ENCODE measurements around the gene CCDC134.

The CCDC134 gene

DNA sequence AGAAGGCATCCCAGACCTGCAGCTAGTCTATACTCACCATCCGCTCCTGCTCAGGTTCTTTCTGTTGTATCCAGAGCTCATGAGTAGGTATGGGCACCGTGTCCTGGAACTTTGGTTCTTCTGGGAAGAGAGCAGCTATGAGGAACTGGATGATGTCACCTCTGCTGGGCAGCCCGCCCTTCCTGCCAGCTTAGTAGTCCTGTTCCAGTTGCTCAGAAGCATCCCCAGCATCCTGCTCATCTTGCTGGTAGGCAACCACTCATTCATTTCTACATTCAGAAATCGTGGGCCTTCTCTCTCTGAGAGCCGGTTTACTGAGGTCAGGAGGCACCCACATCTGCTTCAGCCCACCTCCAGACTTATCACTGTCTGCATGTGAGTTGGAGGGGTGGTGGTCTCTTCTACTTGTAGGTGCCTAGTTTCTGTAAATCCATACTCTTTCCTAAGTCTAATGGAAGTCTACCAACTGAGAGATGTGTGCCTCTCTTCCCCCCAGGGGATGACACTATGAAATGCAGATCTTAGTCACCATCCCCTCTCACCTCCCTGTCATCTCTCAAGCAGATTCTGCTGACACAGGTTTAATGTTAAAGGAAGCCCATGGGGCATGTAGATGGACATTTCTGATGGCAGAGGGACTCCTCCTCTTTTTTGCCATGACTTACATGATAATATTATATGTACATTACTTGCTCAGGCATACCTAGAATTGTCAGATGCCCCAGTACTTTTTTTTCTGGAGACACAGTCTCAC, 29.6 kb upstream of the CCDC134 start:
- peaks cover 5 to 56% (median 32%) of the 10 kb centered on the region in 10 experiments; a peak in 18 of 20 replicates for H3K4me1 ChIP-seq
- H3K27ac ChIP-seq = peak overlapping the region in 3 of 11 experiments; percentile 13 to 59 (median 53); a peak in 4 of 22 replicates
- H3K4me2 ChIP-seq = peak overlapping the region in 5 of 11 experiments; percentile 34 to 72 (median 56); a peak in 9 of 22 replicates
- no peak for TF ChIP-seq Cebpa-rat (IDR thresholded peaks at IDR 0.05)
- H4K20me1 ChIP-seq = no peaks in the 10 kb centered on the region
- no peaks in the 10 kb centered on the region for H3K36me3 ChIP-seq
- peak overlapping the region in 1 of 11 experiments; percentile 25; a peak in 1 of 22 replicates for H3K9ac ChIP-seq
- no peaks in the 10 kb centered on the region for H3K27me3 ChIP-seq
- H3K9me3 ChIP-seq (replicated peaks in 1 of 11) = no peaks in the 10 kb centered on the region
- no peak overlapping the region for H3K4me3 ChIP-seq

DNA sequence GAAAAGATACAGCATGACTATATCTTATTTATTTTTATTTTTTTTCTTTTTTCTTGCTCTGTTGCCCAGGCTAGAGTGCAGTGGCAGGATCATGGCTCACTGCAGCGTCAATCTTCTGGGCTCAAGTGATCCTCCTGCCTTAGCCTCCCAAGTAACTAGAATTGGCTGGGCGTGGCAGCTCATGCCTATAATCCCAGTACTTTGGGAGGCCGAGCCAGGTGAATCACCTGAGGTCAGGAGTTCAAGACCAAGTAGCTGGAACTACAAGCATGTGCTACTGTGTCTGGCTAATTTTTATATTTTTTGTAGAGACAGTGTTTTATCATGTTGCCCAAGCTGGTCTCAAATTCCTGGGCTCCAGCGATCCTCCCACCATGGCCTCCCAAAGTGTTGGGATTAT, 28.3 kb upstream of the CCDC134 start:
- H4K20me1 ChIP-seq = no peaks in the 10 kb centered on the region
- no peaks in the 10 kb centered on the region for H3K27me3 ChIP-seq
- TF ChIP-seq Cebpa-rat (IDR thresholded peaks at IDR 0.05) = no peak
- H3K36me3 ChIP-seq = no peaks in the 10 kb centered on the region
- no peak overlapping the region for H3K4me2 ChIP-seq
- no peak overlapping the region for H3K9ac ChIP-seq
- H3K4me1 ChIP-seq = peaks cover 0 to 56% (median 26%) of the 10 kb centered on the region in 10 experiments; a peak in 15 of 20 replicates
- H3K27ac ChIP-seq = no peak overlapping the region
- H3K4me3 ChIP-seq = no peak overlapping the region
- H3K9me3 ChIP-seq (replicated peaks in 1 of 11) = no peaks in the 10 kb centered on the region

DNA sequence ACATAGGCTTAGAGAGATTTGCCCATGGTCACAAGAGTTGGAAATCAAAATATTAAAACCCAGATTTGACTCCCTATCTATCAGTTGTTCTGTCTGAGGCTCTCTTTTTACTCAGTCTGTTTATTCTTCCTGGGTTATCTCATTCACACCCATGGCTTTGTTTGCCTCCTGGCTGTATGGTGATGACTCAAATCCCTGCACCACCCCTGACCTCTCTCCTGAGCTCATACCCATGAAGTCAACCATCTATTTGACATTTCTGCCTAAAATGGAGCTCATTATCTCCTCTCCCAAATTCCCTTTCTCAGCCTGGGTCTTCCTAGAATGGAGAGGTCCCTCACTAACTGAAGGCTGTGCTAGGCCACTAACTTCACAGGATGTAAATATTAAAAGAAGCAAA, 27.8 kb upstream of the CCDC134 start:
- Histone ChIP-seq H3K27ac (no peak overlapping the region), H3K4me3 (no peak overlapping the region), H3K4me1 (peaks cover 0 to 56% (median 26%) of the 10 kb centered on the region in 10 experiments; a peak in 15 of 20 replicates), H3K9ac (no peak overlapping the region), H3K27me3 (no peaks in the 10 kb centered on the region), H3K4me2 (no peak overlapping the region), H4K20me1 (no peaks in the 10 kb centered on the region), H3K9me3 (replicated peaks in 1 of 11) (no peaks in the 10 kb centered on the region), H3K36me3 (no peaks in the 10 kb centered on the region)
- no peak for TF ChIP-seq Cebpa-rat (IDR thresholded peaks at IDR 0.05)

DNA sequence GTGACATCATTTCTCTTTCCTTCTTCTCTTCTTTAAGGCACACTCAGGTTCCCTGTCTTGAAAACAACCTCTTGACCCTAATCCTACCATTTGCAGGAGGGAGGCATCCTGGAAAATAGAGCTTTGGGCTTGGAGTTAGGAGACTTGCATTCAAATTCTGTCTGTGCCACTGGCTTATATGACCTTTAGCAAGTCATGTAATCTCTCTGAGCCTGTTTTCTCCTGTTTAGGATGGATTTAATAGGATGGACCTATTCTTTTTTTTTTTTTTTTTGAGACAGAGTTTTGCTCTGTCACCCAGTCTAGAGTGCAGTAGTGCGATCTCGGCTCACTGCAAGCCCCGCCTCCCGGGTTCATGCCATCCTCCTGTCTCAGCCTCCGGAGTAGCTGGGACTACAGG, 25.1 kb upstream of the CCDC134 start:
- Histone ChIP-seq H3K4me3 (no peak overlapping the region), H4K20me1 (no peaks in the 10 kb centered on the region), H3K27me3 (no peaks in the 10 kb centered on the region), H3K9me3 (replicated peaks in 1 of 11) (no peaks in the 10 kb centered on the region), H3K27ac (no peak overlapping the region), H3K4me2 (no peak overlapping the region), H3K9ac (no peak overlapping the region), H3K4me1 (peaks cover 8 to 59% (median 39%) of the 10 kb centered on the region in 10 experiments), H3K36me3 (no peaks in the 10 kb centered on the region)
- no peak for TF ChIP-seq Cebpa-rat (IDR thresholded peaks at IDR 0.05)

DNA sequence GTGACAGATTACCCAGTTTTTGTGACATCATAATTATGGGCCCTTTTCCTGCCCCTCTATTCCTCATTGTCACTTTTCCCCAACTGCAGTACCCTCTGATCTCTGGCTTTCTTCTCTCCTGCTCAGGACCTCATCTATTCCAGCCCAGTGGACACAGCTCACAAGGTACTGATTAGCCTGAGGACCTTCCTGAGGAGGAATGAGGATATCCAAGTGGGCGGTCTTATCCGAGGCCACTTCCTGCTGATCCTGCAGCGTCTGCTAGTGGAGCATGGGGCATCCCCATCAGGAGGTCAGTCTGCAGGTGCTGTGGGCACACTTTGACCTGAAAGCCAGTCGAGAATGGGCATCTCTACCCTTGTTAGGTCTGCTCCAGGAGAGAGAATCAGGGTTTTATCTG, 24.5 kb upstream of the CCDC134 start:
- H3K4me1 ChIP-seq = peaks cover 14 to 59% (median 43%) of the 10 kb centered on the region in 10 experiments
- TF ChIP-seq Cebpa-rat (IDR thresholded peaks at IDR 0.05) = no peak
- H4K20me1 ChIP-seq = no peaks in the 10 kb centered on the region
- no peak overlapping the region for H3K4me3 ChIP-seq
- H3K9ac ChIP-seq = no peak overlapping the region
- no peaks in the 10 kb centered on the region for H3K36me3 ChIP-seq
- no peaks in the 10 kb centered on the region for H3K9me3 ChIP-seq (replicated peaks in 1 of 11)
- H3K4me2 ChIP-seq = peak overlapping the region in 1 of 11 experiments; percentile 17; a peak in 1 of 22 replicates
- no peak overlapping the region for H3K27ac ChIP-seq
- no peaks in the 10 kb centered on the region for H3K27me3 ChIP-seq

DNA sequence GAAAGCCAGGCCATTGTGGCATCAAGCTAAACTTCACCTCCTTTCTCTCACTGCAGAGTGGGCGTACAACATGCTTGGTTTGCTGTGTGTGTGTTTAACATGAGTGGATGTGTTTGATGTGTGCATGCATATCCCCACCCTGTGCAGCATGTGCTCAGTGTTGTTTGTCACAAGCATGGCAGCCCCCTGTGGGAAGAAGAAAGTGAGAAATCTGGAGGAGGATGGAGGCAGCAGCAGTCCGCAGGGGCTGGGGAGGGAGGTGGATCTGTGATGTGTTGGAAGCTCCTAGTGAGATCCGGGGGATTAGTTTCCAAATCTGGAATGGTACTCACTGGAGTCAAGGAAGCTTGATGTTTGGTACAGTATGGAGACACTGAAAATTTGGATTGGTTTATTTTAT, 24.1 kb upstream of the CCDC134 start:
- TF ChIP-seq Cebpa-rat (IDR thresholded peaks at IDR 0.05) = no peak
- Histone ChIP-seq H3K36me3 (no peaks in the 10 kb centered on the region), H4K20me1 (no peaks in the 10 kb centered on the region), H3K27ac (peak overlapping the region in 1 of 11 experiments; percentile 89; a peak in 2 of 22 replicates), H3K9me3 (replicated peaks in 1 of 11) (no peaks in the 10 kb centered on the region), H3K4me2 (no peak overlapping the region), H3K4me3 (no peak overlapping the region), H3K27me3 (no peaks in the 10 kb centered on the region), H3K9ac (no peak overlapping the region), H3K4me1 (peaks cover 18 to 59% (median 45%) of the 10 kb centered on the region in 10 experiments)

DNA sequence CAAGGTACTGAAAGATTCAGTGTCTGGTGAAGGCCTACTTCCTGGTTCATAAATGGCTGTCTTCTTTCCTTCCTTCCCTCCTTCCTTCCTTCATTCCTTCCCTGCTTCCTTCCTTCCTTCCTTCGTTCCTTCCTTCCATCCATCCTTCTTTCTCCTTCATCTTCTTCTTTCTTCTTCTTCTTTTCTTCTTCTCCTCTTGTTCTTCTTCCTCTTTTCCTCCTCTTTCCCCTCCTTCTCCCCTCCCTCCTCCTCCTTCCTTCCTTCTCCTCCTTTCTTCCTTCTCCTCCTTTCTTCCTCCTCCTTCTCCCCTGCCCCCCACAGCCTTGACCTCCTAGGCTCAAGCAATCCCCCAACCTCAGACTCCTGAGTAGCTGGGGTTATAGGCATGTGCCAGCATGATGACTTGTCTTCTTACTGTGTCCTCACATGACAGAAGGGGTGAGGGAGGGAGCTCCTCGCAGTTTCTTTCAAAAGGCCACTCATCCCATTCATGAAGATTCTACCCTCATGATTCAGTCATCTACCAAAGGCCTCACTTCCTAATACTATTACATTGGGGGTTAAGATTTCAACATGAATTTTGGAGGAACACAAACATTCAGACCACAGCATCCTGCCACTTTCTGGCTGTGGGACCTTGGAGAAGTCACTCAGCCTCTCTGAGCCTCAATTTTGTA, 22.6 kb upstream of the CCDC134 start:
- H3K9me3 ChIP-seq (replicated peaks in 1 of 11) = no peaks in the 10 kb centered on the region
- peak overlapping the region in 9 of 11 experiments; percentile 13 to 89 (median 67); a peak in 17 of 22 replicates for H3K27ac ChIP-seq
- H3K27me3 ChIP-seq = no peaks in the 10 kb centered on the region
- no peaks in the 10 kb centered on the region for H3K36me3 ChIP-seq
- peak overlapping the region in 8 of 11 experiments; percentile 8 to 98 (median 53); a peak in 13 of 22 replicates for H3K4me2 ChIP-seq
- H3K4me3 ChIP-seq = no peak overlapping the region
- peaks cover 23 to 70% (median 56%) of the 10 kb centered on the region in 10 experiments for H3K4me1 ChIP-seq
- TF ChIP-seq Cebpa-rat (IDR thresholded peaks at IDR 0.05) = no peak; a peak in 1 of 22 replicates
- peak overlapping the region in 4 of 11 experiments; percentile 40 to 58 (median 46); a peak in 9 of 22 replicates for H3K9ac ChIP-seq
- H4K20me1 ChIP-seq = no peaks in the 10 kb centered on the region

DNA sequence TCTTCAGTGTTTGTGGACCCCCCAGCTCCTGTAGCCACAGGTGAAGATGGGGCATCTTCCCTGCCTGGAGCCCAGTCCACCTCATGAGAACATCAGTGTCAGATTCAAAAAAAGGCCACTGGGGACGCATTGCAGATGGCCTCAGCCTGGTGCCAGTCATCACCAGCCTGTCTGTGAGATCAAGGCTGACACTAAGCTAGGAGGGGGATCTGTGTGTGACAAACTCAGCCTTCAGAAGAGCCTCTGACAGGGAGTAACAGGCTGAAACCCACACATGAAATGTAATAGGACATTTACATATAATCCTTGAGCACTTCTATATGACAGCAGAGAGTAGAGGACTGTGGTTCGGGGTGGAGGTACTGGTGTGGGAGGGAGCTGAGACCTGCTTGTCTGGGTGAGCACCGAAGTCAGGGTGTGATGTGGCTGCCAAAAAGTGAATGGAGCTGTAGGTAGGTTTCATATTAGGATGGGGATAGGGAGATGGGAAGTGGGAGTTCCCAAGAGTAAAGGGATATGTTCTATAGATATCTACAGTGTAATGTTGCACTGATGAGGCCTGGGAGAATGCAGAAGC, 20.5 kb upstream of the CCDC134 start:
- Histone ChIP-seq H4K20me1 (no peaks in the 10 kb centered on the region), H3K4me2 (peak overlapping the region; percentile 68 to 98 (median 86)), H3K4me1 (peaks cover 23 to 85% (median 57%) of the 10 kb centered on the region in 10 experiments), H3K36me3 (peaks cover 0 to 6% (median 0%) of the 10 kb centered on the region in 11 experiments; a peak in 1 of 22 replicates), H3K4me3 (no peak overlapping the region), H3K9ac (peak overlapping the region in 9 of 11 experiments; percentile 52 to 77 (median 64); a peak in 10 of 22 replicates), H3K27ac (peak overlapping the region; percentile 50 to 89 (median 72); a peak in 20 of 22 replicates), H3K9me3 (replicated peaks in 1 of 11) (no peaks in the 10 kb centered on the region), H3K27me3 (no peaks in the 10 kb centered on the region)
- no peak for TF ChIP-seq Cebpa-rat (IDR thresholded peaks at IDR 0.05)

Data from BLaER1 treated with 17β-estradiol and CSF1 and Interleukin-3, amounts not matched to agents 10 nM and 100 nM (cell line).